ENCODE results near the gene DNAL4. TPM values are rescaled to one million over a fixed set of nuclear protein-coding genes. Genes with fewer than 3 reads are reported as not detected.
A peak's percentile ranks its signal among the peaks of the same experiment; 100 is the strongest.

DNAL4 gene
- polyA plus RNA-seq, 1 donor from 2014 or later: 9.0 TPM

- peaks cover 10 to 20% (median 12%) of the 10 kb centered on the region in 3 donors for H3K4me1 Mint-ChIP-seq
- no peaks in the 10 kb centered on the region for H3K36me3 Mint-ChIP-seq
- peak overlapping the region in 1 of 4 donors; percentile 5 for H3K4me3 Mint-ChIP-seq
Measured at GRCh38 chr22:38738475-38739070, 55.4 kb downstream of the DNAL4 start.

GRCh38 chr22:38737302-38738060 is 56.5 kb downstream of the DNAL4 start:
- no peaks in the 10 kb centered on the region for H3K27me3 Mint-ChIP-seq
- H3K9me3 Mint-ChIP-seq: peaks cover 0 to 1% (median 0%) of the 10 kb centered on the region in 3 donors
- peaks cover 14 to 25% (median 19%) of the 10 kb centered on the region in 3 donors for H3K4me1 Mint-ChIP-seq
- H3K4me3 Mint-ChIP-seq: peak overlapping the region in 1 of 4 donors; percentile 5
- peak overlapping the region; percentile 62 to 99 (median 71) for H3K27ac Mint-ChIP-seq
- no peaks in the 10 kb centered on the region for H3K36me3 Mint-ChIP-seq

More at GRCh38 chr22:38738475-38739070, 55.4 kb downstream of the DNAL4 start:
- H3K9me3 Mint-ChIP-seq: peaks cover 0 to 1% (median 0%) of the 10 kb centered on the region in 3 donors
- peak overlapping the region in 2 of 3 donors; percentile 50 to 99 for H3K27ac Mint-ChIP-seq
- H3K27me3 Mint-ChIP-seq: no peaks in the 10 kb centered on the region

GRCh38 chr22:38736257-38736570 is 57.7 kb downstream of the DNAL4 start:
- H3K4me1 Mint-ChIP-seq: peaks cover 14 to 25% (median 19%) of the 10 kb centered on the region in 3 donors
- no peaks in the 10 kb centered on the region for H3K27me3 Mint-ChIP-seq
- no peaks in the 10 kb centered on the region for H3K36me3 Mint-ChIP-seq
- H3K4me3 Mint-ChIP-seq: no peak overlapping the region
- peak overlapping the region in 2 of 3 donors; percentile 71 to 99 for H3K27ac Mint-ChIP-seq
- H3K9me3 Mint-ChIP-seq: peaks cover 0 to 1% (median 0%) of the 10 kb centered on the region in 3 donors

- Mint-ChIP-seq H3K27me3 (no peaks in the 10 kb centered on the region), H3K4me1 (peaks cover 14 to 25% (median 19%) of the 10 kb centered on the region in 3 donors), H3K27ac (peak overlapping the region; percentile 80 to 99 (median 82)), H3K4me3 (peak overlapping the region in 1 of 4 donors; percentile 57), H3K36me3 (no peaks in the 10 kb centered on the region), H3K9me3 (peaks cover 0 to 1% (median 0%) of the 10 kb centered on the region in 3 donors)
Measured at GRCh38 chr22:38735465-38736256, 58.3 kb downstream of the DNAL4 start.

- Mint-ChIP-seq H3K27me3 (no peaks in the 10 kb centered on the region), H3K4me3 (no peak overlapping the region)
Measured at GRCh38 chr22:38735126-38735464, 58.8 kb downstream of the DNAL4 start.

GRCh38 chr22:38734421-38735100 is 59.4 kb downstream of the DNAL4 start:
- H3K9me3 Mint-ChIP-seq: no peaks in the 10 kb centered on the region
- no peaks in the 10 kb centered on the region for H3K27me3 Mint-ChIP-seq
- peak overlapping the region; percentile 85 to 99 (median 96) for H3K27ac Mint-ChIP-seq
- H3K4me3 Mint-ChIP-seq: peak overlapping the region in 2 of 4 donors; percentile 50 to 68
- H3K4me1 Mint-ChIP-seq: peaks cover 14 to 25% (median 19%) of the 10 kb centered on the region in 3 donors
- peaks cover 1% of the 10 kb centered on the region for H3K36me3 Mint-ChIP-seq

More at GRCh38 chr22:38735126-38735464, 58.8 kb downstream of the DNAL4 start:
- Mint-ChIP-seq H3K36me3 (peaks cover 1% of the 10 kb centered on the region), H3K4me1 (peaks cover 14 to 25% (median 19%) of the 10 kb centered on the region in 3 donors), H3K9me3 (no peaks in the 10 kb centered on the region), H3K27ac (peak overlapping the region; percentile 80 to 99 (median 82))

GRCh38 chr22:38733724-38734381 is 60.1 kb downstream of the DNAL4 start:
- H3K36me3 Mint-ChIP-seq: peaks cover 1% of the 10 kb centered on the region
- no peaks in the 10 kb centered on the region for H3K27me3 Mint-ChIP-seq
- H3K4me3 Mint-ChIP-seq: peak overlapping the region in 2 of 4 donors; percentile 68 to 86
- peaks cover 14 to 25% (median 19%) of the 10 kb centered on the region in 3 donors for H3K4me1 Mint-ChIP-seq
- H3K27ac Mint-ChIP-seq: peak overlapping the region; percentile 53 to 99 (median 96)
- no peaks in the 10 kb centered on the region for H3K9me3 Mint-ChIP-seq

GRCh38 chr22:38733329-38733723 is 60.6 kb downstream of the DNAL4 start:
- Mint-ChIP-seq H3K36me3 (peaks cover 1% of the 10 kb centered on the region), H3K27me3 (no peaks in the 10 kb centered on the region), H3K9me3 (no peaks in the 10 kb centered on the region), H3K27ac (peak overlapping the region; percentile 71 to 99 (median 96)), H3K4me3 (peak overlapping the region in 2 of 4 donors; percentile 53 to 86), H3K4me1 (peaks cover 14 to 25% (median 19%) of the 10 kb centered on the region in 3 donors)

GRCh38 chr22:38732251-38732815 is 61.6 kb downstream of the DNAL4 start:
- Mint-ChIP-seq H3K4me1 (peaks cover 12 to 25% (median 19%) of the 10 kb centered on the region in 3 donors), H3K36me3 (peaks cover 1% of the 10 kb centered on the region), H3K27ac (peak overlapping the region; percentile 78 to 99 (median 96))

GRCh38 chr22:38731703-38732161 is 62.2 kb downstream of the DNAL4 start:
- H3K36me3 Mint-ChIP-seq: peaks cover 1% of the 10 kb centered on the region
- H3K4me1 Mint-ChIP-seq: peaks cover 7 to 20% (median 19%) of the 10 kb centered on the region in 3 donors
- H3K4me3 Mint-ChIP-seq: no peak overlapping the region
- H3K27ac Mint-ChIP-seq: peak overlapping the region; percentile 67 to 96 (median 74)
- H3K27me3 Mint-ChIP-seq: no peaks in the 10 kb centered on the region
- H3K9me3 Mint-ChIP-seq: no peaks in the 10 kb centered on the region

More at GRCh38 chr22:38732251-38732815, 61.6 kb downstream of the DNAL4 start:
- H3K4me3 Mint-ChIP-seq: peak overlapping the region in 1 of 4 donors; percentile 38
- H3K9me3 Mint-ChIP-seq: no peaks in the 10 kb centered on the region
- H3K27me3 Mint-ChIP-seq: no peaks in the 10 kb centered on the region

GRCh38 chr22:38730411-38730871 is 63.5 kb downstream of the DNAL4 start:
- peaks cover 3% of the 10 kb centered on the region for H3K36me3 Mint-ChIP-seq
- H3K4me1 Mint-ChIP-seq: peaks cover 7 to 19% (median 15%) of the 10 kb centered on the region in 3 donors
- H3K27me3 Mint-ChIP-seq: no peaks in the 10 kb centered on the region
- H3K27ac Mint-ChIP-seq: peak overlapping the region; percentile 16 to 95 (median 74)
- H3K4me3 Mint-ChIP-seq: peak overlapping the region in 2 of 4 donors; percentile 62 to 63
- no peaks in the 10 kb centered on the region for H3K9me3 Mint-ChIP-seq

GRCh38 chr22:38729946-38730345 is 64.0 kb downstream of the DNAL4 start:
- H3K9me3 Mint-ChIP-seq: no peaks in the 10 kb centered on the region
- peak overlapping the region; percentile 16 to 95 (median 74) for H3K27ac Mint-ChIP-seq
- peak overlapping the region in 2 of 4 donors; percentile 62 to 63 for H3K4me3 Mint-ChIP-seq
- no peaks in the 10 kb centered on the region for H3K27me3 Mint-ChIP-seq
- peaks cover 4 to 22% (median 12%) of the 10 kb centered on the region in 3 donors for H3K4me1 Mint-ChIP-seq
- peaks cover 4% of the 10 kb centered on the region for H3K36me3 Mint-ChIP-seq

Data from IgD-negative memory B cell (primary cell).